ENCODE measurements around the gene NRP2.

GRCh38 chr2:205640716-205641115 lies 41.6 kb upstream of the NRP2 start:
- TF ChIP-seq CTCF (IDR thresholded peaks at IDR 0.05) (no peak), POLR2A (IDR thresholded peaks at IDR 0.05) (no peak)

Data from Peyer's patch (tissue), 4 donors.